GM21423 (cell line): ENCODE data around the gene TUSC2.

Source experiments
- ATAC-seq: cut with Tn5 transposase; IDR thresholded peaks from one replicate; pipeline ENCODE4 v1.9.1; 2021; ENCODE audit warnings: mild to moderate bottlenecking, moderate library complexity; ENCODE audit not compliant: unreplicated experiment

Gene TUSC2

GRCh38 chr3:50327943-50328691 lies at the start of gene TUSC2:
TUSC2 (minus strand) TSS chr3:50328223; CDS start chr3:50328099, 124 bp downstream.
- ATAC-seq: peak; percentile 86

- ATAC-seq: no peak
Measured at GRCh38 chr3:50375258-50375931, 47.4 kb upstream of the TUSC2 start.

GRCh38 chr3:50374363-50375257 lies 46.6 kb upstream of the TUSC2 start:
- no peak for ATAC-seq

GRCh38 chr3:50373146-50374051 lies 45.4 kb upstream of the TUSC2 start:
- ATAC-seq: no peak

- ATAC-seq: no peak
Measured at GRCh38 chr3:50372349-50372748, 44.3 kb upstream of the TUSC2 start.

GRCh38 chr3:50371133-50371685 lies 43.2 kb upstream of the TUSC2 start:
- no peak for ATAC-seq

- no peak for ATAC-seq
Measured at GRCh38 chr3:50370594-50370993, 42.6 kb upstream of the TUSC2 start.

- no peak for ATAC-seq
Measured at GRCh38 chr3:50369012-50369670, 41.1 kb upstream of the TUSC2 start.

- no peak for ATAC-seq
Measured at GRCh38 chr3:50365842-50366220, 37.8 kb upstream of the TUSC2 start.

- peak; percentile 93 for ATAC-seq
Measured at GRCh38 chr3:50365080-50365841, 37.2 kb upstream of the TUSC2 start.

GRCh38 chr3:50364573-50365079 lies 36.6 kb upstream of the TUSC2 start:
- peak; percentile 11 for ATAC-seq

- no peak for ATAC-seq
Measured at GRCh38 chr3:50359760-50360110, 31.7 kb upstream of the TUSC2 start.

GRCh38 chr3:50358911-50359759 lies 31.1 kb upstream of the TUSC2 start, which contains the start of gene TMEM115:
TMEM115 (minus strand) TSS chr3:50359521; CDS start chr3:50359063, 458 bp downstream.
- peak; percentile 99 for ATAC-seq

GRCh38 chr3:50358355-50358910 lies 30.4 kb upstream of the TUSC2 start:
- no peak for ATAC-seq

GRCh38 chr3:50357481-50357880 lies 29.5 kb upstream of the TUSC2 start:
- ATAC-seq: no peak

- ATAC-seq: no peak
Measured at GRCh38 chr3:50356553-50356952, 28.5 kb upstream of the TUSC2 start.

- ATAC-seq: no peak
Measured at GRCh38 chr3:50355829-50356552, 28.0 kb upstream of the TUSC2 start.
